HEK293 (cell line): Measurements from ENCODE around the gene UNC45B.
"Not testable (repeated sequence)": the region's sequence is repeated elsewhere in the genome, so short reads cannot be mapped to it uniquely, and the experiment has no call there.

Experiments used
- CTCF ChIA-PET: fragments of 350-600 bp; formaldehyde crosslinking; extraction: SDS; loops from one replicate; lab custom pipeline; 2021; ENCODE audit warnings: antibody characterized with exemption; lab: Yijun Ruan, JAX
- POLR2A ChIA-PET: fragments of 300-600 bp; formaldehyde crosslinking; extraction: SDS; loops from one replicate; lab custom pipeline; 2020; ENCODE audit warnings: antibody characterized with exemption, inconsistent platforms; lab: Yijun Ruan, JAX
- H3K27ac ChIP-seq: fragments of 200-500 bp; sonication (Bioruptor generic); 2 replicates; pipeline ENCODE4 v1.5.1; 2014; ENCODE audit warnings: low read depth, low read length, control low read depth, inconsistent platforms; ENCODE audit errors: extremely low read depth
- H3K36me3 ChIP-seq, 2 experiments: fragments of 200-500 bp in 1 of 2; sonication (Bioruptor generic) in 1 of 2; 1 replicate in 1 of 2; 2 replicates in 1 of 2; pipeline ENCODE4 v1.5.1; 2014 to 2017; ENCODE audit warnings: inconsistent platforms in 2 of 2, low read length in 2 of 2; ENCODE audit not compliant: control insufficient read depth in 2 of 2, insufficient read depth in 1 of 2
- H3K4me1 ChIP-seq: fragments of 200-500 bp; sonication (Bioruptor generic); 2 replicates; pipeline ENCODE4 v1.5.1; 2014; ENCODE audit warnings: mild to moderate bottlenecking, low read length, inconsistent platforms; ENCODE audit not compliant: control insufficient read depth, insufficient read depth
- H3K4me3 ChIP-seq: 2 replicates; pipeline ENCODE4 v1.5.1; 2011; ENCODE audit warnings: low read depth, mild to moderate bottlenecking, control low read depth, low read length, moderate library complexity
- H3K9me3 ChIP-seq: fragments of 200-500 bp; sonication (Bioruptor generic); 2 replicates; pipeline ENCODE4 v1.5.1; 2014; ENCODE audit warnings: low read depth, low read length, inconsistent platforms; ENCODE audit not compliant: control insufficient read depth, insufficient read depth
- GLIS1 ChIP-seq: fragments of 450-650 bp; formaldehyde crosslinking; IDR thresholded peaks from 2 replicates; pipeline ENCODE4 v1.5.1; 2016; ENCODE audit warnings: missing biosample characterization, missing genetic modification characterization
- KLF9 ChIP-seq: fragments of 450-650 bp; formaldehyde crosslinking; IDR thresholded peaks from 2 replicates; pipeline ENCODE4 v1.5.1; 2016; ENCODE audit warnings: missing biosample characterization, missing genetic modification characterization, low read depth
- PBX3 ChIP-seq: sonication (generic); formaldehyde crosslinking; IDR thresholded peaks from 2 replicates; pipeline ENCODE4 v1.8.1; 2022; ENCODE audit warnings: mild to moderate bottlenecking, moderate library complexity, missing genetic modification reagents
- PRDM1 ChIP-seq: fragments of 450-650 bp; formaldehyde crosslinking; IDR thresholded peaks from 2 replicates; pipeline ENCODE4; 2016; ENCODE audit warnings: missing biosample characterization, missing genetic modification characterization
- ZBTB1 ChIP-seq: fragments of 450-650 bp; formaldehyde crosslinking; IDR thresholded peaks from 2 replicates; pipeline ENCODE4 v1.5.1; 2016; ENCODE audit warnings: missing biosample characterization, missing genetic modification characterization
- ZBTB17 ChIP-seq: fragments of 450-650 bp; formaldehyde crosslinking; IDR thresholded peaks from 2 replicates; pipeline ENCODE4 v1.5.1; 2016; ENCODE audit warnings: missing biosample characterization, missing genetic modification characterization
- ZBTB6 ChIP-seq: fragments of 450-650 bp; formaldehyde crosslinking; IDR thresholded peaks from 2 replicates; pipeline ENCODE4 v1.5.1; 2017; ENCODE audit warnings: missing biosample characterization, missing genetic modification characterization
- ZNF26 ChIP-seq: fragments of 450-650 bp; formaldehyde crosslinking; IDR thresholded peaks from 2 replicates; pipeline ENCODE4 v1.5.1; 2016; ENCODE audit warnings: missing biosample characterization, missing genetic modification characterization
- ZNF324 ChIP-seq: fragments of 450-650 bp; formaldehyde crosslinking; IDR thresholded peaks from 2 replicates; pipeline ENCODE4 v1.5.1; 2016; ENCODE audit warnings: missing biosample characterization, missing genetic modification characterization
- ZNF366 ChIP-seq: fragments of 450-650 bp; formaldehyde crosslinking; conservative IDR thresholded peaks from 2 replicates; pipeline ENCODE4 v1.5.1; 2016; ENCODE audit warnings: missing biosample characterization, missing genetic modification characterization
- ZNF473 ChIP-seq: fragments of 450-650 bp; formaldehyde crosslinking; IDR thresholded peaks from 2 replicates; pipeline ENCODE4 v1.5.1; 2017; ENCODE audit warnings: missing biosample characterization, missing genetic modification characterization
- ZNF514 ChIP-seq: fragments of 450-650 bp; formaldehyde crosslinking; IDR thresholded peaks from 2 replicates; pipeline ENCODE4 v1.5.1; 2016; ENCODE audit warnings: missing biosample characterization, missing genetic modification characterization
- ZNF521 ChIP-seq: fragments of 450-650 bp; formaldehyde crosslinking; IDR thresholded peaks from 2 replicates; pipeline ENCODE4 v1.5.1; 2017; ENCODE audit warnings: missing biosample characterization, mild to moderate bottlenecking, missing genetic modification characterization
- ZNF549 ChIP-seq: fragments of 450-650 bp; IDR thresholded peaks from 2 replicates; pipeline ENCODE4 v1.5.1; 2018; ENCODE audit warnings: missing biosample characterization, missing genetic modification characterization, mild to moderate bottlenecking, inconsistent platforms, moderate library complexity
- ZNF560 ChIP-seq: fragments of 450-650 bp; formaldehyde crosslinking; IDR thresholded peaks from 2 replicates; pipeline ENCODE4 v1.5.1; 2017; ENCODE audit warnings: missing biosample characterization, missing genetic modification characterization, borderline replicate concordance
- ZNF571 ChIP-seq: fragments of 450-650 bp; formaldehyde crosslinking; IDR thresholded peaks from 2 replicates; pipeline ENCODE4 v1.5.0; 2017; ENCODE audit warnings: missing biosample characterization, missing genetic modification characterization
- ZNF645 ChIP-seq: fragments of 450-650 bp; formaldehyde crosslinking; IDR thresholded peaks from 2 replicates; pipeline ENCODE4; 2016; ENCODE audit warnings: missing biosample characterization, missing genetic modification characterization
- ZNF654 ChIP-seq: fragments of 450-650 bp; formaldehyde crosslinking; IDR thresholded peaks from 2 replicates; pipeline ENCODE4 v1.5.1; 2016; ENCODE audit warnings: low read depth, missing biosample characterization, missing genetic modification characterization
- ZNF664 ChIP-seq: fragments of 450-650 bp; formaldehyde crosslinking; IDR thresholded peaks from 2 replicates; pipeline ENCODE4 v1.5.1; 2016; ENCODE audit warnings: missing biosample characterization, missing genetic modification characterization
- ZNF707 ChIP-seq: fragments of 450-650 bp; formaldehyde crosslinking; IDR thresholded peaks from 2 replicates; pipeline ENCODE4 v1.5.1; 2016; ENCODE audit warnings: missing biosample characterization, missing genetic modification characterization
- ZNF776 ChIP-seq: fragments of 450-650 bp; formaldehyde crosslinking; IDR thresholded peaks from 2 replicates; pipeline ENCODE4 v1.5.0; 2017; ENCODE audit warnings: missing biosample characterization, missing genetic modification characterization, borderline replicate concordance
- ZNF791 ChIP-seq: fragments of 450-650 bp; formaldehyde crosslinking; IDR thresholded peaks from 2 replicates; pipeline ENCODE4 v1.5.1; 2016; ENCODE audit warnings: missing biosample characterization, missing genetic modification characterization
- ZNF837 ChIP-seq: fragments of 450-650 bp; formaldehyde crosslinking; IDR thresholded peaks from 2 replicates; pipeline ENCODE4 v1.5.1; 2016; ENCODE audit warnings: missing biosample characterization, missing genetic modification characterization

The UNC45B gene

GRCh38 chr17:35171834-35172233 is 24.2 kb downstream of the UNC45B start:
- no peaks in the 10 kb centered on the region for H3K36me3 ChIP-seq
- H3K4me3 ChIP-seq, result no peak overlapping the region
- no peaks in the 10 kb centered on the region for H3K4me1 ChIP-seq
- CTCF ChIA-PET, result interaction anchor here (0.6 to 1.4 kb wide), 8 partner anchors 37 to 385 kb away, joined by 3 to 7 read pairs (median 4); partner anchors contain the start of gene SLFN12L
- H3K9me3 ChIP-seq, result no peaks in the 10 kb centered on the region
- POLR2A ChIA-PET, result no interaction called here
- no peak overlapping the region for H3K27ac ChIP-seq
- TF ChIP-seq GLIS1 (tag by site-specific recombination) (no peak), ZNF654 (no peak)

GRCh38 chr17:35172321-35172720 is 24.7 kb downstream of the UNC45B start:
- CTCF ChIA-PET, result interaction anchor here (0.6 to 1.4 kb wide), 7 partner anchors 8 to 367 kb away, joined by 3 to 5 read pairs (median 4); no protein-coding TSS in a partner anchor

GRCh38 chr17:35174835-35175334 is 27.3 kb downstream of the UNC45B start:
- Histone ChIP-seq H3K27ac (no peak overlapping the region), H3K4me3 (no peak overlapping the region), H3K36me3 (no peaks in the 10 kb centered on the region), H3K9me3 (no peaks in the 10 kb centered on the region), H3K4me1 (no peaks in the 10 kb centered on the region)
- ChIA-PET CTCF (interaction anchor here (0.8 kb wide), 1 partner anchor 363 kb away, joined by 4 read pairs; the partner anchor contains the start of gene SLFN12L), POLR2A (no interaction called here)
- TF ChIP-seq ZNF664 (tag by site-specific recombination) (no peak), ZNF571 (tag by site-specific recombination) (0 out of 2 replicates have a peak, but pooled peaks have one; percentile 16), ZNF707 (tag by site-specific recombination) (no peak), KLF9 (tag by site-specific recombination) (no peak), ZNF837 (tag by site-specific recombination) (no peak), PBX3 (CRISPR knock-in tag) (no peak), ZNF645 (tag by site-specific recombination) (no peak), ZBTB6 (tag by site-specific recombination) (no peak), ZNF473 (tag by site-specific recombination) (no peak), ZNF514 (tag by site-specific recombination) (no peak), ZNF560 (tag by site-specific recombination) (no peak), ZNF549 (tag by site-specific recombination) (no peak), ZNF324 (tag by site-specific recombination) (no peak), ZNF791 (tag by site-specific recombination) (no peak), ZBTB1 (tag by site-specific recombination) (no peak), ZBTB17 (tag by site-specific recombination) (peak; percentile 52), PRDM1 (peak; percentile 94), ZNF521 (tag by site-specific recombination) (peak; percentile 64; the same call in 1 of the 2 replicates), ZNF776 (peak; percentile 69; the same call in 1 of the 2 replicates), ZNF366 (tag by site-specific recombination) (peak; percentile 96), ZNF26 (tag by site-specific recombination) (no peak)

More at GRCh38 chr17:35172321-35172720, 24.7 kb downstream of the UNC45B start:
- H3K4me3 ChIP-seq, H3K27ac ChIP-seq, H3K36me3 ChIP-seq, H3K4me1 ChIP-seq, H3K9me3 ChIP-seq: not testable (repeated sequence)
- POLR2A ChIA-PET, result interaction anchor here (0.6 kb wide), 1 partner anchor 68 kb away, joined by 3 read pairs; no protein-coding TSS in a partner anchor
